Measurements from ENCODE around the gene CHCHD6.
"Not testable (repeated sequence)": the region's sequence is repeated elsewhere in the genome, so short reads cannot be mapped to it uniquely, and the experiment has no call there.

Gene CHCHD6

GRCh38 chr3:126773167-126773566 is 69.1 kb downstream of the CHCHD6 start:
- DNase-seq, result no peak

GRCh38 chr3:126773783-126774182 is 69.7 kb downstream of the CHCHD6 start:
- DNase-seq, result no peak

DNA sequence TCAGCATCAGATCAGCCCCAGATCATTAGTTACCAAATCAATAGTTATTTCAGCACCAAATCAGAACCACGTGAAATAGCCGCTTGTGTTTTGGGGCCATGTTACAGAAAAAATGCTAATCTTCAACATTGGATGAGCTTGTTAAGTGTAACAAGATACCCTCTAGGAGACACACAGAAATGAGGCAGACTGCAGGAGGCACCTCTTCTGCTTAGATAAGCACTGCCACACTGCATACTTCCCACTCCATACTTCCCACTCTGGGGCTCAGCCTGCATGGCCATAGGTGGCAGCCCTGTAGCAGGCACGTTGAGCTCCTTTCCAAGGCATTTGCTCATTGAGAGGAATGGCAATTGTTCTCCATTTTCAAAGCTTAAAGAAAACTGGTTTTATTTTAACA is 73.3 kb downstream of the CHCHD6 start:
- DNase-seq, result no peak

- no peak for DNase-seq
These were observed 76.6 kb downstream of the CHCHD6 start for GRCh38 chr3:126780666-126781065.

DNA sequence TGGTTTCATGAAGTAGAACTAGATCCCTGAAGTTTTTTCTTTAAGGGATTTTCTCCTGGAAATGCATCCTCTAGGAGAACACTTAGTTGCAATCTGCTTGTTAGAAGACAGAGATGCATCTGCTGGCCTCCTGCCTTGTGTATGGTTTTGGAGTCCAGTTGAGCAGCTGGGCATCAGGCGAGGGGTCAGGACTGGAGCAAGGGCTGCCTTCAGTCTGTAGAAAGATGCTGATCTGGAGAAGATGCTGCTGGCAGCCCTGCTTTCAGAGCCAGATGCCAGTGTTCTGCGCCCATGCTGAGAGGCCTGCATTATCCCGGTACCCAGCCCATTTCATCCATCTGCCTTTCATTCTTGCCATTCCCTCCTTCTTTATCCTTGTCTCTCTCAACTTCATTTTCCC is 77.4 kb downstream of the CHCHD6 start:
- no peak for DNase-seq

GRCh38 chr3:126781889-126782491 is 78.0 kb downstream of the CHCHD6 start:
- peak; percentile 5 for DNase-seq

DNA sequence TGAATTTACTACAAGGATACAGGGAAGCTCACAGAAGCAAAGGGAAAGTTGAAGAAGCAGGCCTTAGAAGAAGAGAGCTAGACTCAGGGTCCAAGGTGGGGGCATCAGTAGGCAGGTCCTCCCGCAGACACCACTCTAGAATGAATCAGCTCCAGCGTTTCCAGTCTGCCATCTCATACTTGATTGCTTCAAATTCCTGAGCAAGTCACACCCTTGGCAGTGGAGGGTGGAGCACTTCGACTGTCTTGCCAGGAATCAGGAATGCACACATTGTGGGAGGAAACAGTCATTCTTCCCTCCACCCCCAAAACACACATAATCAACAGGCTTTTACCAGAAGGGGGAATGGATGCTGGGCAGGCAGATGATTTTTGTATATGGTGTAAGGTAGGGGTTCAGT is 78.5 kb downstream of the CHCHD6 start:
- peak; percentile 96 for DNase-seq

DNA sequence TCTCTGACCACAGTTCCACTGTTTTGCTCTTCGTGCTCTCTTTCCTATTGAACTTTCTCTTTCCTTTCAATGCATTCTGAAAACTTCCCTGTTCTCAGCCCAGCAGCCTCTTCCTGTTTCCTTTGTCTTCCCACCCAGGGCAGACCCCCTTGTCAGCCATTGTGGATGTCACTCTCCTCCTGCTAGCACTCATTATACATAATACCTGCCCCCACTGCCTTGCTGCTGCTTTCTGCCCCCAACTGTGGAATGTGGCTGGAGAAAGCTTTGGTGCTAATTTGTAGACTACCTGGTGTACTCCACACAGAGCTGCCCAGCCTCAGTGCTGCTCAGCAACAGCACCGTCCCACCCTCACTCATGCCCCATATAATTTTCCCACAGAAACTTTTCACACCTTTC is 80.2 kb downstream of the CHCHD6 start:
- no peak for DNase-seq

GRCh38 chr3:126791320-126791719 is 87.3 kb downstream of the CHCHD6 start:
- not testable (repeated sequence) for DNase-seq

- DNase-seq, result no peak
These were observed 89.0 kb downstream of the CHCHD6 start for GRCh38 chr3:126792998-126793397.

GRCh38 chr3:126797563-126797962 is 93.5 kb downstream of the CHCHD6 start:
- no peak for DNase-seq

DNA sequence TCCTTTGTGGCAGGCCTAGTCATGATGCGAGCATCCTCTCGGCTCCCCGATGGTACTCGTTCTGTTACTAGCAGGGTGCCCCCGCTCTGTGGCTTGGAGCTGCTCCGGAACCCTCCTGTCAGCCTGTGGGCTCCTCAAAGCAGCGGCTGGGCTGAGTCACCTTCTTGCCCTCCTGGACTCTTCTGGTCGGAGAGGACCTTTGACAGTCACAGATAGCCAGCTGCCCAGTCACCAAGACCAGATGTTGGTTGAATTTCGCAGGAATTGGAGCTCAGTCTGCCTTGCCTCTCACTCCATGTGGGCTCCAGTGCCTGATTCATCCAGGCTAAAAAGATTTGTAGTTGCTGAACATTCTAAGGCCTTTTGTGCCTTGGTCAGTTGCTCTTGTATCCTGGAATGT is 94.5 kb downstream of the CHCHD6 start:
- DNase-seq, result no peak

DNA sequence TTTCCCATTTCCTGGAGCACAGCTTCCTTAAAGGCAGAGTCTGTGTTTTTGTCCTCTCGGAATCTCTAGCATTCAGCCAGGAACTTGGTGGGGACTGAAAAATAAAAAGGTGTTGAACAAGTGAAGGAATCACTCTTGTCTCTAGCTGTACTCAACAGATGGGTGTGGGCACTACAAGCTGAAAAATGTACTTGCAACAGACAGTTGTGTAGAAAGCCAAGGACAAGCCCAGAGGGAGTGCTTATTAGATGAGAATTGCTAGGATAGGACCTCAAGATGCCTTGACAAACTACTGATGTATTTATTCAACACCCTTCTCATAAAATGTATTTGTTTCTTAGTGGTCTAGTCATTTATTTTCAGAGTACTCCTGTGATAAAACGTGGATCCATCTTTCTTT is 95.1 kb downstream of the CHCHD6 start:
- DNase-seq, result no peak

DNA sequence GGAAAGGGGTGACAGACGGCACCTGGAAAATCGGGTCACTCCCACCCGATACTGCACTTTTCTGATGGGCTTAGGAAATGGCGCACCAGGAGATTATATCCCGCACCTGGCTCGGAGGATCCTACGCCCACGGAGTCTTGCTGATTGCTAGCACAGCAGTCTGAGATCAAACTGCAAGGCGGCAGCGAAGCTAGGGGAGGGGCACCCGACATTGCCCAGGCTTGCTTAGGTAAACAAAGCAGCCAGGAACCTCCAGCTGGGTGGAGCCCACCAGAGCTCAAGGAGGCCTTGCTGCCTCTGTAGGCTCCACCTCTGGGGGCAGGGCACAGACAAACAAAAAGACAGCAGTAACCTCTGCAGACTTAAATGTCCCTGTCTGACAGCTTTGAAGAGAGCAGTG is 97.3 kb downstream of the CHCHD6 start:
- DNase-seq, result not testable (repeated sequence)

DNA sequence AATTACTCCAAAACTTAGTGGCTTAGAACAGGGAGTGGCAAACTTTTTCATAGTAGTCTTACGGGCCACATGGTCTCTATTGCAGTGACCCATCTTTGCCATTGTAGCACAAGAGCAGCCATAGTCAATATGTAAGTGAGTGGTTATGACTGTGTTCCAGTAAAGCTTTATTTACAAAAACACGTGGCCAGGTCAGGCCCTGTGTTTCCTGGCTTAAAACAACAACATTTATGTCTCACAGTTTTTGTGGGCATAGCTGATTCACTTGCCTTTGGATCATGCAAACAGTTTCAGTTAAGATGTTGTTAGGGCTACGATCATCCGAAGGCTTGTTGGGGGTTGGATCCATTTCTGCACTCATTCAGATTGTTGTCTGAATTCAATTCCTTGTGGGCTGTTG is 103.8 kb downstream of the CHCHD6 start:
- DNase-seq, result no peak

DNA sequence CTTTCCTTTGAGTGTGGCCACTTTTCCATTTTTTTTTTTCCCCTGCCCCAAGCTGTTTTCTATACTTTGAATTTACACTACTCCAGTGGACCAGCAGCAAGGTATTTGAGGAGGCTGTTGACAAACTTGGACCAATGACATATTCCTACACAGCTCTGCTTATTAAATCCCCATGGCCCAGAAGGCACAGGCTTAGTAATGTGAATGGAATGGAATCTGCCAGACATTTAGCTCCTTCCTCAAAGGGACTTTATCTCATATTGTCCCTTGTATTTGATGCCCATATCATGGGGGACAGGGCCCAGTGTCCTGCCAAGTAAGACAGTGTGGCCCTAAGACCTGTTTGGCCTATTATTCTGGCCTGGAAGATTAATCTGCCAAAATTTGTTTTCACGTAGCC is 107.5 kb downstream of the CHCHD6 start:
- DNase-seq, result no peak

DNA sequence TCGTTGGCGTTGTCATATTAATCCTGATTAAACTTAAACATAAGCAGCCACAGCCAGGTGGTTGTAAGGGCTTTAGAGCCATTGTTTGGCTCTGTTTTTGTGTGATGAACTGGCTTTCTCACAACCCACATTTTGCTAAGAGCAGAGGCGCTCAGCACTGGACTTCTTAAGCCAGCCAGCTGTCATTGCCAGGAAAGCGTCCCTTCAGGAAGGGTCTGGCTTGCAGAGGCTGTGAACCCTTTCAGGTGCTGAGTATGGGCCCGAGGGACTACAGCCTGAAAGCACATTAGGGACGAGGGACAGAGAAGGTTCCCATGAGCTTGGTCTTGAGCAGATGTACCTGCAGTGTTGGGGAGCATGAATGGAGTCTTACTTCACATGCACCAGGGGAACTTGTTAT is 112.3 kb downstream of the CHCHD6 start:
- no peak for DNase-seq

DNA sequence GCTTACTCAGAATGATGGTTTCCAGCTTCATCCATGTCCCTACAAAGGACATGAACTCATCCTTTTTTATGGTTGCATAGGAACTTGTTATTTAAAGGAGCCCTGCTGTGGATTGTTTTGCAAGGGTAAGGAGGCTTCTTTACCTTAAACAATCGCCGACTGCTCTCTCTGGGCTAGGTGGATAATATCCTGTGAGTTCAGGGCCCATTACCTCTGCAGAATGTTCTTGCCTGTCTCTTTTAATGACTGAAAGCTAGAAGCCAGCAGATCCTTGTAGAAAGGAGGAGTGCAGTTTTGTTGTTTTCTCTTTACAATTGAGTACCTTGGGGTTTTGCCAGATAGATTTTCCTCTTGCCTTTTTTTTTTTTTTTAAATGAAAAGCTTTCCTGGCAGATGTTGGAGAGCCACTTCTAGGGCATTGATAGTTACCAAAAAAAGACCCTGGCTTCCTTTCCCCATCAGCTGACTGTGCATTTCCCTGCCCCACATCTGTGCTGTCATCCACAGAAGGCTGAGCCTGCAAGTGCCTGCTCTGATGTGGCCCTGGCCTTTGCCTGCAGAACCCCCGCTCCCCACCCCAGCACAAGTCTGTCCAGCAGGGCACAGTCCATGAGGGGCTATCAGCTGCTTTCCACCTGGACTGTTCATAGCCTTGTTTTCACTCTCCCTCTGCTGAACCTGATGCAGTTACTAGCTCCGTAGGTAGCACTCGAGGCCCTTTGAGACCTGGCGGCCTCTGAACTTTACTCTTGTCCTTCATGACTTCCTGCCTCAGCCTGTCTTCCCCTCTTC is 113.1 kb downstream of the CHCHD6 start:
- DNase-seq, result no peak

DNA sequence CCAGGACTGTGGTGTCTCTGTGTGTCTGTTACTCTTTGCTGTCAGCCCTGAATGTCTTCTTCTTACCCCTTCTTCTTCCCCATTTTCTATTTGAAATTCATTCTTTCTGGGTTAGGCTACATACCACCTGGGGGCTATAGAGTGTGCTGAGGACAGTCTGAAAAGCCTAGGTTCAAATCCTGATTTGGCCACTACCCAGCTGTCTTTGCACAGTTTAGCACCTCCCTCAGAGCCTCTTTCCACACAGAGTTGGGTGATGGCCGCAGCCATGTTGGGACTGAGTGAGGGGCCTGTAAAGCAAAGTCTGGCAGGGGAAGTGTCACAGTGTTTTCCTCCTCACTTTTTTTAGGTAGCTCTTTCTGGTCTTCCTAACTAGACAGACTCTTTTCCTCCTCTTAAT is 113.7 kb downstream of the CHCHD6 start:
- DNase-seq, result no peak

DNA sequence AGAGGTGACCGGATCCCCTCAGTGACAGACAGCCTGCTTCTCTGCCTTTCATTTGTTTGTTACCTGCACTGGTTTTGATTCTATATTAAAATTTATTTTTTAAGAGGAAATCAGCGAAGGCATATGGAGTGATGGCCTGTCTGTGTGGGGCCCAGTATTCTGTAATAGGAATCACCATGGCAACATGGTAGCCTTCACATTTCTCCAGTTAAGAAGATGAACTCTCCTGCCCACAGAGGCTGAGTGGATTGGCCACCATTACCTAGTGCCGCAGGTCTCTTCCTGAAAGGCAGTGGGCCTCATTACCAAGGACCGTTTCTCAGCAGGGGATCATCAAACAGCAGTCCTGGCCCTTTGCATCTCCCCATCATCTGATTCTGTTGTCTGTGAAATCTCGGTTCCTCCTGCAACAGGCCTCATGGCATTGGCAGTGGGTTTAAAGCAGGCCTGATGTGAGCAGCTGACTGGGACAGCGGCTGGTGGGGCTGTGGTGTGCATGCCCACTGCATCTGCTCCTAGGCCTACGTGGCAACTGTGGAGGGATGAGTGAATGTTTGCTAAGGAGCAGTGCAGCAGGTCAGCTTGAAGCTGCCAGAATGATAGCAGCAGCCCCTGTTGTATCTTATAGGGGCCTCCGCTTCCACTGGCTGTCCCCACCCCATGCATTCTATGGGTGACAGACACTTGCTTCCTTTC is 114.5 kb downstream of the CHCHD6 start:
- no peak for DNase-seq

DNA sequence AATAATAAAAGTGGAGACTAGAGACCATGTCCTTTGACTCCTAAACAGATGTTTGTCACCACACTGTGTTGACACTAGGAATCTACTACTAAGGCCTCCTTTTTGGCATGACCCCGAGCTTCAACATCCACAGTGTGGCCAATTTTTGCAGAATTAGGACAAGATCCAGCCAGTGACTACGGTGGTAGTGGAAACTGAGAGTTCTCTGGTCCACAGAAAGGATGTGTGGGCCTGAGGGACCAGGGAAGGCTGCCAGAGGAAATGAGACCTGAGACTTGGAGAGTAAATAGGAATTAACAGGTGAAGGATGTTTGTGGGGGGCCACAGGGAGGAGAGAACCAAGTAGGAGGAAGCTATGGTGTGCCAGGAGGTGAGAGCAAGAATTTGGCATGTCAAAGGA is 122.7 kb downstream of the CHCHD6 start:
- DNase-seq, result no peak

- DNase-seq, result no peak
These were observed 123.1 kb downstream of the CHCHD6 start for GRCh38 chr3:126827121-126827520.

- no peak for DNase-seq
These were observed 124.3 kb downstream of the CHCHD6 start for GRCh38 chr3:126828306-126828705.

DNA sequence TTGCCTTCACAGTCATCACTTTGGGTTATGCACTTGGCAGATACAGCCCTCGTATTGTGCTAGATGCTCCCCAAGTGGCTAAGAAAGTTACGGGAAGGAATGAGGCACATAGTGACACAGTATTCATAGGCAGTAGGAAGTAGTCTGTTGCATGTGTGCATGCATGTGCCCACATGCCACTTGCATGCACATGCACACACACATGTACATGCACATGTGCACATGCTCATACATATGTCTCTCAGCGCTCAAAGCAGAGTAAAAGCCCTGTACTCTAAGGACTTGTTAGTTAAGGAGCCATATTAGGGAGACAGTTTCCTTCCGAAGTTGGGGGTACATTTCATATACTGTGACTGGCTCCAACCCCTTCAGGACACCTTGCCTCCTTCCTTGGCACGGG is 128.9 kb downstream of the CHCHD6 start:
- DNase-seq, result no peak

Measured in NCI-H226 (cell line).